GM13977 (cell line): ENCODE results near the gene TMEM115.

ENCODE experiments used
- DNase-seq: peaks from one replicate; pipeline ENCODE4 v3.0.0; 2012; ENCODE audit warnings: low spot score
- in situ Hi-C: fragments of 300-500 bp; cut with MboI; formaldehyde crosslinking; loops from one replicate; pipeline ENCODE4 v1.12.0; 2022; ENCODE audit warnings: low sequenced_read_pairs, low pct_unique_long_range_greater_than_20kb, mixed read lengths, inconsistent platforms; ENCODE audit not compliant: unreplicated experiment
- TF ChIP-seq, protein P1 (sequence below): IDR thresholded peaks from 2 replicates; pipeline ENCODE4 v1.5.1; 2012; ENCODE audit warnings: mild to moderate bottlenecking, control low read depth; ENCODE audit not compliant: insufficient read depth; ENCODE audit errors: extremely low read depth, missing control alignments

TMEM115 gene, protein sequence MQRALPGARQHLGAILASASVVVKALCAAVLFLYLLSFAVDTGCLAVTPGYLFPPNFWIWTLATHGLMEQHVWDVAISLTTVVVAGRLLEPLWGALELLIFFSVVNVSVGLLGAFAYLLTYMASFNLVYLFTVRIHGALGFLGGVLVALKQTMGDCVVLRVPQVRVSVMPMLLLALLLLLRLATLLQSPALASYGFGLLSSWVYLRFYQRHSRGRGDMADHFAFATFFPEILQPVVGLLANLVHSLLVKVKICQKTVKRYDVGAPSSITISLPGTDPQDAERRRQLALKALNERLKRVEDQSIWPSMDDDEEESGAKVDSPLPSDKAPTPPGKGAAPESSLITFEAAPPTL

DNA sequence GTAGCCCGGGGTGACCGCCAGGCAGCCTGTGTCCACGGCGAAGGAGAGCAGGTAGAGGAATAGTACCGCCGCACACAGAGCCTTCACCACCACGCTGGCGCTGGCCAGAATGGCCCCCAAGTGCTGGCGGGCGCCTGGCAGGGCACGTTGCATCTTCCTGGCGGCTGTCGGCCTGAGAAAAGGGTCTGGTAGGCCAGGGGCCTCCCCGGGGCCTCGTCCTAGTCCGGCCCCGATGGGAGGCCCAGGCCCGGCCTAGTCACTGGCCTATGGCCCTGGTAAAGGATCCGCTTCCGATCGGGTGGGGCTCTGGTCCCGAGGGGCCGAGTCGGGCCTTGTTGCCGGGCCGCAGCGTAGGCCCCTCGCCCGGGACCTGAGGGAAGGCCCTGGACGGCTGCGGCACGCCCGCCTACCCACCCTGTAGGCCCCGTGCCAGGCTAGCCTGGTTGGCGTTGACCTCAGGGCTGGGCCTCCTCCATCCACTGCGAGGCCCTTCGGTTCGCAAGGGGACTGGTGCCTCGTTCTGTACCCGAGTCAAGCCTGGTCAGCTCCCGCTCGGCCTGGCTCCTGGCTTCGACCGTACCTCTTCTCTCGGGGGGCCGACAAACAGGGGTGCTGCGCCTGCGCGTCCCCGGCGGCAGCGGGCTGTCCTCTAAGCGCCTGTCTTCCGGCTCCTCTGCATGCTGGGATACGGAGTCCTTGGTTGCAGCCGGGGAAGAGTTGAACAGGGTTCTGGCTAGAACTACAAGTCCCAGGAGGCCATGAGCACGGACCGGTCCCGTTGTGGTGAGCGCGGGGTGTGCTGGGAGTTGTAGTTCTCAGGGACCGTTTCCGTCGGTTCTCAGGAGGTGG lies at the start of gene TMEM115:
Gene TMEM115, minus strand, starts transcription at position 611 of the 849 bp plus-strand sequence. Its CDS starts 458 bp downstream, at position 153.
- peak; percentile 98 for DNase-seq
- in situ Hi-C loops: no loop called here
- TF ChIP-seq, protein P1, sequence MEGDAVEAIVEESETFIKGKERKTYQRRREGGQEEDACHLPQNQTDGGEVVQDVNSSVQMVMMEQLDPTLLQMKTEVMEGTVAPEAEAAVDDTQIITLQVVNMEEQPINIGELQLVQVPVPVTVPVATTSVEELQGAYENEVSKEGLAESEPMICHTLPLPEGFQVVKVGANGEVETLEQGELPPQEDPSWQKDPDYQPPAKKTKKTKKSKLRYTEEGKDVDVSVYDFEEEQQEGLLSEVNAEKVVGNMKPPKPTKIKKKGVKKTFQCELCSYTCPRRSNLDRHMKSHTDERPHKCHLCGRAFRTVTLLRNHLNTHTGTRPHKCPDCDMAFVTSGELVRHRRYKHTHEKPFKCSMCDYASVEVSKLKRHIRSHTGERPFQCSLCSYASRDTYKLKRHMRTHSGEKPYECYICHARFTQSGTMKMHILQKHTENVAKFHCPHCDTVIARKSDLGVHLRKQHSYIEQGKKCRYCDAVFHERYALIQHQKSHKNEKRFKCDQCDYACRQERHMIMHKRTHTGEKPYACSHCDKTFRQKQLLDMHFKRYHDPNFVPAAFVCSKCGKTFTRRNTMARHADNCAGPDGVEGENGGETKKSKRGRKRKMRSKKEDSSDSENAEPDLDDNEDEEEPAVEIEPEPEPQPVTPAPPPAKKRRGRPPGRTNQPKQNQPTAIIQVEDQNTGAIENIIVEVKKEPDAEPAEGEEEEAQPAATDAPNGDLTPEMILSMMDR: no peak

DNA sequence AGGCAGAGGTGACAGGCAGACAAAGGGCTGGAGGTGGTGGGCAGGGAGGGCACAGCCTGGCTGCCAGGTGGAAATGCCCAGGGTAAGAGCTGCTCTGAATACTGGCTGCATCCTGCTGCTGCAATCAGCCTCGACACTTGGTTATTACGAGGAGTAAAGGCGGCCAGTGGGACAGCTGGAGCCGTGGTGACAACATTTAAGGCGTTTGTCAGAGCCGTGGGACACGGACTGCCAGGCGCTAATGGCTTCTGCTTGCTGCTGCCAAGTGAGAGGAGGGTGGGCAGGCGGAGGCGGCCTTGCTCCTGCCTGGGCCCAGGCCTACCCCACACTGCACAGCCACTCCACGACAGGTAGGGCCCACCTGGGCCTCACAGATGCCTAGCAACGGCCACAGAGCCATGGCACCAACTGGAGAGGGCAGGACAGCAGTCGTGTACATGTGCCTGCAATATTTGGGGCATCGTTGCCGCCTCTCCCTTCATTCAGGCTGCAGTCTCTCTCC lies 49.2 kb upstream of the TMEM115 start:
- TF ChIP-seq, protein P1: no peak
- DNase-seq: no peak
- in situ Hi-C loops: no loop called here

DNA sequence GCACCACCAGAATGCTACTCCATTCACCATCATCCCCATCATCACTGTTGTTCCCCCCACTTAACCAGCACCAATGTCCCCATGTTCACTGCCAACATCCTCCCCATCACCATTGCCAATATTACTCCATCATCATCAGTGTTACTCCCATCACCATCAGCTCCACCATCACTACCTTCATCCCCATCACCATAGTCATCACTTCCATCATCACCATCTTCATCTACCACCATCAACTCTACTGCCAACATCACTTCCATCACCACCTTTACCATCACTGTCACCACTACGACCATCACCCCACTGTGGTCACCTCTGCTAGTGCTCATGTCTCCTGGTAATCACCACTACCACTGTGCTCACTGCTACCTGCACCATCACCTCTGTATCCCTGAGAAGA lies 47.2 kb upstream of the TMEM115 start:
- in situ Hi-C loops: no loop called here
- DNase-seq: no peak
- TF ChIP-seq, protein P1: no peak

DNA sequence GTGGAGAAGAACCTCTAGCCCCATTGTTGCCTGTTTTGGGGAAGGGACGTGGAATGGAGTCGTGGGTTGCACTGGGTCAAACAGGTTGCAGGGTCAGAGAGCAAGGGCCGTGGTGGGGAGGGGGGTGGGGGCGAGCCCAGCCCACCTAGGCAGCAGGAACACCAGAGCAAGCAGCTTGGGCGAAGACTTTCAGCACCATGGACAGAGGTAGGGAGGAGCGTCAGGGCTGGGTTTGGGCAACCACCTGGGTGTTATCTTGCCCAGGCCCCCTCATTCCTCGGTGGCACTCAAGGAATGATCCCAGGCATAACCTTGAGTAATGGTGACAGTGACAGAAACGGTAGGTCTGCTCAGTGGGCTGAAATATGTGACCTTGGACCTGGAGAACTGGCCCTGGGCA lies 45.9 kb upstream of the TMEM115 start:
- no peak for DNase-seq
- TF ChIP-seq, protein P1: no peak
- in situ Hi-C loops: no loop called here

DNA sequence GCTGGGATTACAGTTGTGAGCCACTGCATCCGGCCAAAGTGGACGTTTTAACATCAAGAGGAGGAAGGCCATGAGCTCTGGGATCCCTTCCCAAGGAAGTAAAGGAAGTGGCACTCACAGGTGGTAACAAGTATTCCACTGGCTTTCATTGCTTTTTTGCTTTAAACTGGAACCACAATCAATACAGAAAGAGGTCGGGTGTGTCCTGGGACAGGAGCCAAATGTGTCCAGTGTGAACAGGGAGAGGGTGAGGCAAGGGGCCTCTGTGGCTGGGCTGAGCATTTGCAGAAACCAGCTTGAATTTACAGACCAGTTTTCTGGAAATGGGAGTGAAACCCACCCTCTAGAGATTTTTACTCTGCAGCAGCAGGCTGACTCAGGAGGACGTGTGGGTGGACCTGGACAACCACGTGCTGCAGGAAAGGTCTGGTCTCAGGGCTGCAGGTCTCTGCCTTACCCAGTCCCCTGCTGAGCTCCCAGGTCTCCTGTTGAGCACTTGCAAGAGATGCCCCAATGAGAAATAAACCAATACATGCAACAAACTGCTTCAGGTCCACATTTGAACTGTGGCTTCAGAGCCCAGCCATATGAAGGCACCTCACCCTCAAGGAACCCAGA lies 42.8 kb upstream of the TMEM115 start:
- in situ Hi-C loops: no loop called here

DNA sequence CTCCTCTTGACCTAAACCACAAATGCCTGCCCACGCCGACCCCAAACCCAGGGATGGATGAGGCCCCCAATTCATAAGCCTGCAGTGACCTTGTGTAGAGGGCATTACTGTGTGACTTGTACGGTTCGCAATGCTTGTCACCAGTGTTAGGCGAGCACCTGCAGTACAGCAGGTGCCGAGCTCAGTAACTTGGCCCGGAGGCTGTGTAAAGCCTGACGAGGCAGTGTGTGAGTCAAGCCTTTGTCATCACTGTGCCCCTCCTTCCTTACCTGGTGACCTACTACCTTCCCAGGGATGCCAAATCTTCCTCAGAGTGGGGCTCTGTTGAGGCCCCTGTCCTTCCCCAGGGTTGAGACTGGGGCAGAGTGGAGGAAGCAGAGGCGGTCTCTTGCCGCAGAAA lies 37.2 kb upstream of the TMEM115 start:
- TF ChIP-seq, protein P1: no peak
- no peak for DNase-seq

More for the DNA sequence above, 42.8 kb upstream of the TMEM115 start:
- no peak for DNase-seq
- TF ChIP-seq, protein P1: no peak

More for the DNA sequence above, 37.2 kb upstream of the TMEM115 start:
- in situ Hi-C loops: no loop called here
